Activated CD8-positive, alpha-beta memory T cell treated with anti-CD3 and anti-CD28 coated beads, Interleukin-2, amount 50 U/mL, for 24 hours (primary cell): ENCODE data around the gene RNF114.

Experiments
- DNase-seq: peaks from one replicate; pipeline ENCODE4 v3.0.0-alpha.2; 2020; ENCODE audit errors: extremely low read depth

RNF114 gene

DNA sequence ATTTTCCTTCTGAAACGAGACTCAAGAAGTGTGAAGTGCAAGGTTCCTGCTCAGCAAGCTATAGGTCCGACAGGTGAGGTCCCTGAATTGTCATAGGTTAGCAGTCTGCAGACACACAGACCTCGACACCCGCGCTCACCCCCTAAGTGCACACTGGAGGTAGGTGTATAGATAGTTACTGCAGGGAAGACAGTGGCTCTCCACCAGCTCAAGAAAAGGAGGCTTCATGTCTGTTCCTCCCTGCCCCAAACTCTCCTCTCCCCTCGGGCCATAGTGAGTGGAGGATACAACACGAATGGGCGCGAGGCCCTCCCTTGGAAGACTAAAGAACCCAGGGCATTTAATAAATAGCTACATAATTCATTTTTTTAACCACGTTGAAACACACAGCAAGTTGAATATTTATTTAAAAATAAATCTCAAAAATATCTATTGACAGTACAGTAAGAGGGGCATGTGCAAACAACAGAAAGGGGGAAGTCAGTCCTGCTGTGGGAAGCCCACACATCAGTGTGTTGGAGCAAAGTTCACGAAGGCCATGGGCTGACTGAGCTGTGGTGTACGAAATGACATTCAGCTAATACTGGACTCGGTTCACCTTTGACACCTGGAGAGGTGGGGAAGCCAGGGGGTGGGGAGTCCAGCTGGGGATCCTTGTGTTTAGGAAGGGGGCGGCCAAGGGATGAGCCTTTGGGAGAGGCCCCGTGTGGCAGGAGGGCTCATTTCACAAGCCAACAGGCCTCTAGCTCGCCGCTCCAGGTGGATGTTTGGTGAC lies 31.6 kb upstream of the RNF114 start:
- no peak for DNase-seq

DNA sequence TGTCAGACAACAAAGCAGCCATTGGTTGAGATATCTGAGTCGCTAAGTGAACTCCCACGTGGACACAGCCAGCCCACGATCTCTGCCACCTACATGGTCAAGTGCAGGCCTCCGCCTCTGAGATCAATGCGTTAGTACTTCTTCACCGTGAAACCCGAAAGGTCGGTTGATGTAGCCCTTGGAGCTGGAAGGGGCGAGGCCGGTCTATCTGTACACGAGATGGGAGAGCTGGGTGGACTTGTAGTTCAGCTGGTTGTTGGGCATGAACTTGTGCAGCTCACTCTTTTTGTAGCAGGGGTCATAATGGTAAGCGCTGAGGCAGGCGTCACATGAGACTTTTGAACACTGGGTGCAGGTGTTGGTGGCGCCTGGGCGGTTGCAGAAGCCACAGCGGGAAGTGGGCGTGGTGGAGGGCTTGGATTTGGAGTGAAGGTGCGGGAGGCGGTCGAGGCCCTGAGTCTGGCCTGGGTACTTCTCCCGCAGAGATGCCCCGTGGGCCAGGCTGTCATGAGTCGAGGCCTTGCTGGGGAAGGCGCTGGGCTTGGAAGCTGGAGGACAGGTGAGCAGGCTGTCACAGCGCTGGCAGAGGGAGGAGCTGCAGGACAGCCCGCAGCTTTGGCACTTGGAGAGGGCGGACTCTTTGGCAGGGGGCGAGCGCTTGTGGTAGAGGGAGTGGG lies 30.6 kb upstream of the RNF114 start:
- DNase-seq, result no peak

DNA sequence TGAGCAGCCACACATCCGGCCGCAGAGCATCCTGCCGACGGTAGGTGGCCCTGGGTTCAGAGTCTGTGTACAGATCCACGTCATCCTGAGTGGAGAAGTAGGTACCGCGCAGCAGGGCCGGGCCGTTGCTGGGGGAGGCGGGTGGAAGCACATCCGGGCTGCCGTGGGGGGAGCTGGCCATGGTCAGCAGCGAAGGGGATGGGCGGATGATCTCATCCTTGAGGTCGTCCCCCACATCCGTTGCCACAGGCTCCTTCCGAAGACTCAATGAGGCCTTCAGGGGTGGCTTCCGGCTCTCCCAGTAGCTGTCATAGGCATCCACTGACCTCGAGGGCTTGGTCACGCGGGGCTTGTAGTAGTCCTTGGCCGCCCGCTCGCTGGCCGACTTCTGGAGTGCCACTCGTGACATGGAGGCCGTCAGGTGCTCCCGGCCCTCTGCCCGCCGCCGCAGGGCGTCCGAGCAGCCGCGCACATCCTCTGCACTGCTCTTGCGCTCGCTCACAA lies 30.0 kb upstream of the RNF114 start:
- no peak for DNase-seq

DNA sequence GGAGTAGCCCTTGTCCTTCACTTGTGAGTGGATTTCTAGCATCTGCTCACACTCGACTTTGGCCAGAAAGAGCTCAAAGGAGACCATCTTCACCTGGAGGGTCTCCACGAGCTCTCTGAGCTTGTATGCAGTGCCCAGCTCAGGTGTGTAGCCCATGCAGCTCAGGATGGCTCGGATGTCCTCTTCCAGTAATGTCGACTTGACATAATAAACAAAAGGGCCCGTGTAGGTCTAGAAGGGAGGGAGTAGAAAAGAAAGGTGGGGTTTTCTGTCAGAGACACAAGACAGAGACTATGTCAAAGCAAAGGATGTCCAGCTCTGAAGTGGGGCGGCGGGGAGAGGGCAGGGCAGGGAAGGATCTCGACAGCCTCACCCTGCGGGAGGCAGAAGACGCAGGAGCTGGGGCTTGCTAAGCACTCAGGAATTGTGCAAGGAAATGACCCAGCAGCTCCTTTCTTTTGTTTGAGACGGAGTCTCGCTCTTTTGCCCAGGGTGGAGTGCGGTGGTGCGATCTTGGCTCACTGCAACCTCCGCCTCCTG lies 29.5 kb upstream of the RNF114 start:
- no peak for DNase-seq

DNA sequence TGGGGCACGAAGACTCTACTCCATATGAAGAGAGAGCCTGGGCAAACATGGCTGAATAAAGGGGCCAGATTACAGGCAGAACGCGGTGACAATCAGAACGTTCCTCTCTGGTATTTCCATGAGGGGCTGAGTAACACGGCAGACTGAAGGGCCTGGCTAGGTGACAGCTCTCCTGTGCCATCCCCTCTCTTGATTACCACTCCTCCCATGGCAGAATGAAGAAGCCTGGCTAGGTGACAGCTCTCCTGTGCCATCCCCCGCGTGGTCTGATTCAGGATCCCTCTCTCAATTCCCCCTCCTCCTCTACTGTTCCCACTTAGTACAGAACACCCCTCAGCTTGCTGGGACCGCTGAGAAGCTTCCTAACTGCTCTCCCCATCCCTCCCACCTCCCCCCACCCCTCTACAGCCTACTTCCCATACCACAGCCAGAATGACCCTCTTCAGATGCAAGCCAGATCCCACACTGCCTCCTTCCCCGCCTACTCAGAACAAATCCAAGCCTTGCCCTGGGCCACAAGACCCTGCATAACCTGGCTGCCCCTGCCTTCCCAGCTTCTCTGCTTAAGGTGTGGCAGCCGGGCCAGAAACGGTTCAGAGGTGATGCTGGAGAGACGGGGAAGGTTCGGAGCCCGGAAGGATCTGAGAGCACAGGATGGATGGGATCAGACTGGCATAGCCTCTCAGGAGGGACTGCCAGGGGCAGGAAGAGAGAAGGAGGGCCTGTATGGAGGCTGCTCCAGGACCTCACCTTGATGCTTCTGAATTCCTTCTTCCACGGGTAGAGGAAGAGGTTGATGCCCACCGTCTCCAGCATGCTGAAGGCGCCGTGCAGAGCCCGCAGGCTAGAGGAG lies 28.6 kb upstream of the RNF114 start:
- DNase-seq, result no peak

DNA sequence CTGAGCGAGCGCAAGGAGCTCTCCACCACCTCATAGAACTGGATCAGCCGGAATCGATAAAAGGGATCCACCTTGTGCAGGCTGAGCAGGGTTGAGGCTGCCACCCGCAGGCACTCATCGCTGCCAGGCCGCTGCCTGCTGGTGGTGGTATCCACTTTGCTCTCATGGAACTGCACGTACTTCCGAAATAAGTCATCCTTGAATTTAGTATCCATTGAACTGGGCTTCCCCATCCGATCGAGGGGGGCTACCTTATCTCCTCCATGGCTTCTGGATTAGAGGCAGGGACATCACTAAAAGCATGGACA lies 28.0 kb upstream of the RNF114 start:
- DNase-seq, result no peak

DNA sequence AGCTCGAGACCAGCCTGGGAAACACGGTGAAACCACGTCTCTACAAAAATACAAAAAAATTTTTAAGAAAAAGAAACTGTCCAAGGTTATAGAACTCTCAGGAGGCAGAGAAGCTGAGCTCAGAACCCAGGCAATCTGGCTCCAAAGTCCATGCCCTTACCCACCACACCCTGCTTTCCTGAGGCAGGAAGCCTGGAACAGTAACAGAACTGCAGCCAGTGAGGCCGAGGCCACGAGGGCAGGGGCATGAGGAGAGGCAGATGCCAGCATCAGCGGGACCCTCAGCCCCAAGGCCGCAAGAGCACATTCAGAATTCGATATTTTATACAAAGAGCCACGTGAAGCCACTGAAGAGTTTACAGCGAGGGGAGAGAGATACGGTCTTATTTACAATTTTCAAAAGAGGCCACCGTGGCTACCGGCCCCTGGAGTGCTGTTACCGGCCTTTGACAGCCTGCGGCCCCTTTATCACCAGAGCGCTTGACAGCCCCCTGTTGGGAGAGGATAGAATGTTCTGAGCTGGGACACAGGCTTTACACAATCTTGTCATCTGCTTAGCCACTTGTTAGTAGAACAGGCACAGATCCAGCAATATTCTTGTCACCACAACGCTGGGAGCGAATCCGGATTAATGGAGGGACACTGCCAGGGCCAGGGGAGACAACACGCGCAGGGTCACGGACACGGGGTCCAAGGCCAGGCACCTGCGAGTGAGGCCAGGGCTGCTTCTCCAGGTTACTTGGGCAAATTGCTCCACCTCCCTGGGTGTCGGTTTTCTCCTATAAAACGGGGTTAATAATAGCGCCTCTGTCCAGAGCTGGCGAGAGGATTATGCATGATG lies 26.5 kb upstream of the RNF114 start:
- DNase-seq, result no peak

DNA sequence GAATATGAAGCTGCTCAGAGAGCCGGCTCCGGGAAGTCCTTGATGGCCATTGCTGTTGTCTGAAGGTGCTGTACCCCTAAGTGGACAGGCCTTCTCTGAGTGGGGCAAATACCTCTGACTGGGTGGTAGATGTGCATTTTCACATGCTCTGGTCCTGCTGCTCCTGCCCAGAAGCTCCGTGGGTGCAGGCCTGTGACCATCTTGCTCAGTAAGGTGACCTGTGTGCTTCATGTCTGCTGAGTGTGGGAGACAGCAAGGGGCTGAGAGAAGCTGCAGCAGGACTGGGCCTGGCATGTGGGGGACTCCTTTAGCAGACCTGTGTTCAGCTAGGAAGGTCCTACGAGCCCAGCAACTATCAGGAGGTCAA lies 25.9 kb upstream of the RNF114 start:
- no peak for DNase-seq

DNA sequence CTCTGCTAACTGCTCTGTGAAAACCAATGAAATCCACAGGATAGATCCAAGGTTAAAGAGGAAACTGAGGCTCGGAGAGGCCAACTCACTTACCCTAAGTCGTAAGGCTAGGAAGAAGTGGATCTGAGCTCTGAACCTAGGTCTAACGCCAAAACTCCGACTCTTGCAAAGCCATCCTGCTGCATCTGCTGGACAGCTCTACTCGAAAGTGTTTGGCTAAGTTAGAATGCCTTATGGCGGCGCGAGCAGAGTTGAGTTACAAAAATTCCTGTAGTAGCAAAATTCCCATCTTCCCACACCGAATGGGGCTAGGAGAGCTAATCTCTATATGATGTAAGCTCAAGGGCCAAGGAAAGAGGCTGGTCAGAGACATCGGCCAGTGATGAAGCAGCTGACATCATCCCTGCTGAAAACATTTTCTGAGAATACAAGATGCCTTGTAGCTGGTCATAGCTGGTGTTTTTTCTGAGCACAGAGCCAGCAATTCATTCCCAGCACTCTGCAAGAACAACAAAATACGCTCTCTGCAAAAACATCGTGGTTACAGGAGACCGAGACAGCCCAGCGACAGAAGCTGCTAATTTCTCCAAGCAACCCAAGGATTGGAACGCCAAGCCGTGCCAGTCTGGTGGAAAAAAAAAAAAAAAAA lies 22.7 kb upstream of the RNF114 start:
- no peak for DNase-seq

DNA sequence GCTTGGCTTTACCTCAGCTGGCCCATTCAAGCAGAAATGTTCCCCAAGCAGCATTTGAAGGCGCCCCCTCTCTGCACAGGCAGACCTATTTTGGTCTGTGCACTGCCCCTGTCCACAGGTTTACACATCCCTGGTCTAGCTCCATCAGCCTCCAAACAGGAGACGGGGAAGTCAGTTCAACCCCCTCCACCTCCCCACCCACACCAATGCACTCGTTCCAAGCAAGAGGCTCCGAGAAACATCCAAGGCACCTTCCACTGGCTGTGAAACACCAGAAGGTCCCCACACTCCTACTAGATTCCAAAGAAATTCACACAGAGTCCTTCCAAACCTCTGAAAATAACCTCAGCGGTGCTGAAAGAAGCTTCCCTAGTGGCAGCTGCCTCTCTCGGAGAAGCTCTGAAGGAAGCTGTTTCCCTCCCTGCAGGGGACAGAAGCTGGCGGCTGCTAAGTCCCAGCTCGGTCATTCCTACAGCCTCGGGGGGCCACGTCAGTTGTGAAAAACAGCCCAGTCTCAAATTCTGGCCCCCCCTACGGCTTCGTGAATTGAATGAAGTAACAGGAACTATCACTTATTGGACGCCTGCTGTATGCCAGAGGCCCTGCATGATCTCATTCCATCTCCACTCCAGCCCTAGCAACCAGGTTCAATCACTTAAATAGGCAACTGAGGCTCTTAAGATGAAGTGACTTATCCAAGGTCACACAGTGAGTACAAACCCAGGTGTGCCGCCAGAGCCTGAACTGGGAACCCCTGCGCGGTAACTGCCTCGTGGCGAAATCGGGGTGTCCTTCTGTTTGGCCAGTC lies 21.7 kb upstream of the RNF114 start:
- DNase-seq, result no peak

DNA sequence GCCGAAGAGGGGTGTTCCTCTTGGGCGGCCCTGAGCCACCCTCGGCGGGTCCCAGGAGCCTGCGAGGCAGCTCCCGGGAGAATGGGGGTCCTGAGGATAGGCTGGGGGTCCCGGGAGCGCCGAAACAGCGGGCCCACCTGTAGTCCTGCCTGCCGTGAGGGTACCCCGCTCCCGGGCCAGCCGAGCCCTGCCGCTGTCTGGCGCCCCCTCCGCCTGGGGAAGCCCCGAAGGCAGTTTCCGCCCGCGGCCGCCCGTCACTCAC lies 21.1 kb upstream of the RNF114 start:
- no peak for DNase-seq

DNA sequence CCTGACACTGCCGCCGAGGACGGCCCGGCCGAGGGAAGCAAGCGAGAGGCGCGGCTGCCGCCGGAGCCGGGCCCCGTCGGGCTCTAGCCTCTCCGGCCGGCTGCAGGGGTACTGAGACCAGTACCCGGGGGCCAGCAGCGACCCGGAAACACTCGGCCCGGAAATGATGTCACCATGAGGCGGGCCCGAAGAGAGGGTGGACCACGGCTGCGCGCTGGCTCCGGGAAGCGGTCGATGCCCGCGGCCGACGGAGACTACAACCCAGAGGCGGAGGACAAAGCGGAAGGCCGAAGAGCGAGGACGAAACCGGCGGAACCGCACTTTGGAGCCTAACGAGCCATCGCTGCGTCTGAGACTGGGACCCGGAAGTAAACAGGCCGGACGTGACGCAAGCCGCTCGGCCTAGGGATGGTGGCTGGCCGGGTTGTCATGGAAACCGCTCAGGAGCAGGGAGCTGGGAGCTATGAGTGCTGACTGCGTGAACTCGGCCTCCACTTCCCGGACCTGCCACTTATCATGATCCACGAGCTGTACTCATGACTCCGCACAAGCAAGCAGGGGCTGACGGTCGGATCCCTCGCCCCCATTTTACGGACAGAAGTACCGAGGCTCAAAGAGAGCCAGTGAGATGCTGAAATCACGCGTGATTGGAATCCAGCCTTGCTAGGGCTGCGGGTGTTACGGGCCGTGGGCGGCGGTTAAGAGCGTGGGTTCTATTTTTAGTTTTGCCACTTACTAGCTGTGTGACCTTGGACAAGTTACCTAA lies 20.6 kb upstream of the RNF114 start, which contains the start of gene SPATA2:
Gene SPATA2 (minus strand): TSS at position 150 of the 766 bp plus-strand sequence. CDS start 7,039 bp downstream, outside the sequence.
- peak; percentile 88 for DNase-seq

DNA sequence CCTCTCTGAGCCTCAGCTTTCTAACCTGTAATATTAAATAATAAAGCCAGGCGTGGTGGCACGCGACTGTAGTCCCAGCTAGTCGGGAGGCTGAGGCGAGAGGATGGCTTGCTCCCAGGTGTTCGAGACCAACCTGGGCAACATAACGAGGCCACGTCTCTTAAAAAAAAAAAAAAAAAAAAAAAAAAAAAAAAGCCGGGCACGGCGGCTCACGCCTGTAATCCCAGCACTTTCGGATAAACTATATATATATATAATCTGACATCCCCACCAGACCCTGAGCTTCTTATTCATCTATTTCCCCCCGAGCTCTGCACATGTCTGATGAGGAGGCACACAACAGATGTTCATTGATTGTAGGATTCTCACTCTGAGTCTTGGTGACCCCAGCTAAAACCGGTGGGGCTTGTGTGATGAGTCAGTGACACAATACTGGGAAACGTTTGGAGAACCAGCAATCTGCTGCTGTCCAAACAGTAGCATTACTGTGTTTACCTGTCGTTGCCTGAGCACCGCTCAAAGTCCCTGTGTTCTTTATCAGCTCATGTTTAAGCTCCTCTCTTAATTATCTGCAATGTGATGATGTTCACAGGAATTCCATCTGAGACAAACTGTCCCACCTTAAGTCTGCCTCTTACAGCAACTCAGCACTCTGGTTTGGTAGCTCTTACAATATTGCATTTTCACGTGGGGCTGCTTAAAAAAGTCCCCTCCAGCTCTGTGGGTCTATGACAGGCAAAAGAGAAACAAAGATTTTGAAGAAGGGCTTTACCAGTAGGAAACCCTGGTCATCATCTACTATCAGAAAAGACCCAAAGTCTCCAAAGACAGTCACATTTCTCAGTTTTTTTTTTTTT lies 19.8 kb upstream of the RNF114 start:
- DNase-seq, result no peak

DNA sequence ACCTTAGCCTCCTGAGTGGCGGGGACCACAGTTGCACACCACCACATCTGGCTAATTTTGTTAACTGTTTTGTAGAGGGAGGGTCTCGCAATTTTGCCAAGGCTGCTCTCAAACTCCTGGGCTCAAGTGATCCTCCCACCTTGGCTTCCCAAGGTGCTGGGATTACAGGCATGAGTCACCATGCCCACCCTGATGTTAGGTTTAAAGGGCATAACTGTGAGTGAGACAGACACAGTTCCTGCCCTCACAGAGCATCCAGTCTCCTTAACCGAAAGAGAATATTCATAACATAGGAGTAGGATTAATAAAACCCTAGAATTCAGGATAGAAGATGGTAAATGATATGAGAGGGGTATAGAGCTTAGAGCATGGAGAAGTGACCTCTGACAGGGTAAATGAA lies 17.8 kb upstream of the RNF114 start:
- no peak for DNase-seq

DNA sequence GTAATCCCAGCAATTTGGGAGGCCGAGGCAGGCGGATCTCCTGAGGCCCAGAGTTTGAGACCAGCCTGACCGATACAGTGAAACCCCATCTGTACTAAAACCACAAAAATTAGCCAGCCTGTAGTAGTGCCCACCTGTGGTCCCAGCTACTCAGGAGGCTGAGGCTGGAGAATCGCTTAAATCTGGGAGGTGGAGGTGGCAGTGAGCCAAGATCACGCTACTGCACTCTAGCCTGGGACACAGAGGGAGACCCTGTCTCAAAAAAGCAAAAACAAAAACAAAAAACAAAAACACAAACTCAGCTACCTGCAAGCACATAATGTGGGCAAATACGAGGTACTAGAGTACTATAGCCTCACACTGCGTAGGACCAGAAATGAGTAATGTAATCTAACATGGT lies 17.2 kb upstream of the RNF114 start:
- DNase-seq, result no peak

DNA sequence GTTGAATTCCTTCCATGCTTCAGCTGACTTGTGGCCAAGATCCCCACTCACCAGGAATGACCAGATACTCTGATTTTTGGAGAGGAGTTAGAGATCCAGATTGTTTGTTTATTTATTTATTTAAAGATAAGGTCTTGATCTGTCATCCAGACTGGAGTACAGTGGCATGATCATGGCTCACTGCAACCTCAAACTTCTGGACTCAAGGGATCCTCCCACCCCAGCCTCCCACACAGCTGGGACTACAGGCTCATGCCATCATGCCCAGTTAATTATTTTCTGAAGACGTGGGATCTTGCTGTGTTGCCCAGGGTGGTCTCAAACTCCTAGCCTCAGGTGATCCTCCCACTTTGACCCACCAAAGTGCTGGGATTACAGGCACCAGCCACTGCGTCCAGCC lies 16.7 kb upstream of the RNF114 start:
- no peak for DNase-seq

DNA sequence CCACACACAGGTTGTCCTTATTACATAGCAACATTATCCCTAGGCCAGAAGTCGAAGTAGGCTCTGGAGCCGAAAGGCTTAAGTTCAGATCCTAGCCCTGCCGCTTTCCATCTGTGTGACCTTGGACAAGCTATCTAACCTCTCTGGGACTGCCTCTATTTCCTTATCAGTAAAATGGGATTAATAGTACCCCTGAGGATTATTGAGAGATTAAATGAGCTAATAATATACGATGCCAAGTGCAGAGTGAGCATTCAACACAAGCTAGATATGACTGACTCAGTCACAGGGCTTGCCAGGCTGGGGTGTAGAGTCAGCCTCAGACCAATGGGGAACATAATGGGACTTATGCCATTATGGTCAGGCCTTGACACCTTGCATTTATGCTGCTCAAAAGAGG lies 11.9 kb upstream of the RNF114 start:
- no peak for DNase-seq

DNA sequence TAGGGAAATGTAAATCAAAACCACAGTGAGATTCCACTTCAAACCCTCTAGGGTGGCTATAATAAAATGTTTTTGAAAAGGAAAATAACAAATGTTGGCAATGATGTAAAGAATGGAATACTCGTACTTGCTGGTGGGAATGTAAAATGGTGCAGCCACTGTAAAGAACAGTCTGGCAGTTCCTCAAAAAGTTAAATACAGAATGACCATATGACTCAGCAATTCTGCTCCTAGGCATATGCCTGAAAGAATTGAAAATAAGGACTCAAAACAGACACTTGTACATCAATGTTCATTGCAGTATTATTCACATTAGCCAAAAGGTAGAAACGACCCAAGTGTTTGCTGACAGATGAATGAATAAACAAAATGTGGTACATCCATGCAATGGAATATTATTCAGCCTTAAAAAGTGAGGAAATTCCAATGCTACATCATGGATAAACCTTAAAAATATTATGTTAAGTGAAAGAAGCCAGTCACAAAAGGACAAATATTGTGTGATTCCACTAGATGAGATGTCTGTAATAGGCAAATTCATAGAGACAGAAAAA lies 10.2 kb upstream of the RNF114 start:
- no peak for DNase-seq
